SK-N-SH treated with all-trans-retinoic acid at 6 μM for 48 hours (cell line): ENCODE measurements around the gene ADCY9.

Experiments
- CSDC2 ChIP-seq: fragments of 250-450 bp; sonication (Bioruptor Pico); IDR thresholded peaks from 2 replicates; pipeline ENCODE4 v1.5.0; 2020; ENCODE audit warnings: mild to moderate bottlenecking, moderate library complexity
- CSRNP3 ChIP-seq: fragments of 250-450 bp; sonication (Bioruptor Pico); IDR thresholded peaks from 2 replicates; pipeline ENCODE4 v1.5.1; 2021; ENCODE audit warnings: mild to moderate bottlenecking, moderate library complexity
- PATZ1 ChIP-seq: fragments of 250-450 bp; sonication (Bioruptor Pico); IDR thresholded peaks from 2 replicates; pipeline ENCODE4 v1.8.0; 2020; ENCODE audit warnings: mild to moderate bottlenecking, moderate library complexity, borderline replicate concordance
- POU6F1 ChIP-seq: fragments of 250-450 bp; sonication (Bioruptor Pico); IDR thresholded peaks from 2 replicates; pipeline ENCODE4 v1.8.0; 2021; ENCODE audit warnings: low read depth, mild to moderate bottlenecking, moderate library complexity, borderline replicate concordance
- RARB ChIP-seq: fragments of 250-450 bp; sonication (Bioruptor Pico); IDR thresholded peaks from 2 replicates; pipeline ENCODE4 v1.8.0; 2021; ENCODE audit warnings: mild to moderate bottlenecking, moderate library complexity
- TCF4 ChIP-seq: fragments of 250-450 bp; sonication (Bioruptor Pico); IDR thresholded peaks from 2 replicates; pipeline ENCODE4 v1.8.0; 2021; ENCODE audit warnings: mild to moderate bottlenecking, moderate library complexity, borderline replicate concordance
- TSHZ2 ChIP-seq: fragments of 250-450 bp; sonication (Bioruptor Pico); IDR thresholded peaks from 2 replicates; pipeline ENCODE4 v1.5.0; 2020; ENCODE audit warnings: mild to moderate bottlenecking, moderate library complexity
- ZC3H10 ChIP-seq: fragments of 250-450 bp; sonication (Bioruptor Pico); IDR thresholded peaks from 2 replicates; pipeline ENCODE4 v1.5.1; 2021; ENCODE audit warnings: mild to moderate bottlenecking, moderate library complexity
- ZFP30 ChIP-seq: fragments of 450-650 bp; formaldehyde crosslinking; IDR thresholded peaks from 2 replicates; pipeline ENCODE4 v1.5.0; 2022; ENCODE audit warnings: mild to moderate bottlenecking, moderate library complexity
- ZNF70 ChIP-seq: fragments of 450-650 bp; formaldehyde crosslinking; IDR thresholded peaks from 2 replicates; pipeline ENCODE4 v1.5.0; 2020; ENCODE audit warnings: mild to moderate bottlenecking, moderate library complexity
- ZNF8 ChIP-seq: fragments of 450-650 bp; formaldehyde crosslinking; IDR thresholded peaks from 2 replicates; pipeline ENCODE4 v1.5.0; 2020; ENCODE audit warnings: mild to moderate bottlenecking, moderate library complexity

GRCh38 chr16:4157376-4157825 lies 41.2 kb upstream of the ADCY9 start:
- TF ChIP-seq RARB (CRISPR knock-in tag) (no peak), ZC3H10 (CRISPR knock-in tag) (no peak), POU6F1 (no peak), TCF4 (CRISPR knock-in tag) (no peak), CSDC2 (CRISPR knock-in tag) (no peak), CSRNP3 (no peak), ZFP30 (CRISPR knock-in tag) (no peak), ZNF8 (CRISPR knock-in tag) (no peak), PATZ1 (no peak), ZNF70 (CRISPR knock-in tag) (no peak), TSHZ2 (CRISPR knock-in tag) (no peak)
